Activated CD4-positive, alpha-beta memory T cell treated with anti-CD3 and anti-CD28 coated beads for 36 hours (primary cell): ENCODE measurements around the gene LGI4. TPM values are rescaled to one million over a fixed set of nuclear protein-coding genes. Genes with fewer than 3 reads are reported as not detected.

ENCODE experiments used
- CTCF ChIA-PET: fragments of 350-600 bp; sonication (Branson Sonifier 250); formaldehyde crosslinking; loops from one replicate; lab custom pipeline; 2021; ENCODE audit warnings: antibody characterized with exemption, inconsistent platforms; lab: Charles Lee
- POLR2A ChIA-PET: fragments of 350-600 bp; sonication (Branson Sonifier 250); formaldehyde crosslinking; loops from one replicate; lab custom pipeline; 2021; ENCODE audit warnings: antibody characterized with exemption; lab: Charles Lee
- DNase-seq: peaks from one replicate; pipeline ENCODE4 v3.0.0-alpha.2; 2020
- H3K27ac Mint-ChIP-seq: one replicate; pipeline ENCODE4 v1.8.0; 2021; ENCODE audit warnings: mixed read lengths
- H3K27me3 Mint-ChIP-seq: one replicate; pipeline ENCODE4 v1.8.0; 2021; ENCODE audit warnings: mixed read lengths
- H3K36me3 Mint-ChIP-seq: one replicate; pipeline ENCODE4 v1.8.0; 2021; ENCODE audit warnings: mixed read lengths
- H3K4me1 Mint-ChIP-seq: one replicate; pipeline ENCODE4 v1.8.0; 2021; ENCODE audit warnings: low read depth, mixed read lengths
- H3K4me3 Mint-ChIP-seq: one replicate; pipeline ENCODE4 v1.8.0; 2021; ENCODE audit warnings: mild to moderate bottlenecking, mixed read lengths
- H3K9me3 Mint-ChIP-seq: one replicate; pipeline ENCODE4 v1.8.0; 2021; ENCODE audit warnings: mixed read lengths
- intact Hi-C: fragments of 100-400 bp; cut with micrococcal nuclease; formaldehyde crosslinking; loops from one replicate; pipeline ENCODE4 v1.15.1; 2023
- total RNA-seq, 2 experiments: library from RNA; stranded (reverse); gene quantifications; one replicate each; pipeline ENCODE4 v1.2.3, GENCODE V29; 2021

Gene LGI4
- total RNA-seq, 2 experiments from 2014 or later: 0.50 to 0.51 TPM

GRCh38 chr19:35125749-35126623, 8.9 kb downstream of the LGI4 start:
- no peak overlapping the region for H3K27ac Mint-ChIP-seq

DNA sequence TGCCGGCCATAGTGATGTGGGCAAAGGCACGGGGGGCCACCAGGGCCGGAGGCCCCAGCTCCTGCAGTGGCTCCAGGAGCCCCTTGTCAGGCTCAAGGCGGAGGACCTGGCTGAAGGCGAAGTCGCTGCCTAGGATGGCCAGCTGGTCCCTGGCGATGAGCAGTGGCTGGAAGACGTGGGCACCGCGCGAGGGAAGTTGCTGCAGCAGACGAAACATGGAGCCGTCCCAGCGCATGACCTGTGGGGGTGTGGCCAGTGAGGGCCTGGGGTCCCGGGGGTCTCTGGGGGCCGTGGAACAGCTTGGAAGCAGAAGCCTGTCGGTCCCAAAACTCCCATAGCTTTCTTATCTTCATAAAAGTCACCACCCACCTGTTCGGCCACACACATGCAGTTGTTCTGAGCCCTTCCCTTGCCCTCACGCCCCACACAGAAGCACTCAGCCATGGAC, 9.6 kb downstream of the LGI4 start:
- POLR2A ChIA-PET: interaction anchor here (0.8 kb wide), 1 partner anchor 44 kb away, joined by 3 read pairs; no protein-coding TSS in a partner anchor
- peaks cover 15% of the 10 kb centered on the region for H3K4me1 Mint-ChIP-seq
- H3K27me3 Mint-ChIP-seq: no peaks in the 10 kb centered on the region
- H3K36me3 Mint-ChIP-seq: no peaks in the 10 kb centered on the region
- intact Hi-C loops: no loop called here
- CTCF ChIA-PET: interaction anchor here (1.1 to 4.2 kb wide), 5 partner anchors 10 to 81 kb away, joined by 3 to 29 read pairs (median 6); partner anchors contain the start of genes FXYD5 and LGI4
- H3K4me3 Mint-ChIP-seq: no peak overlapping the region
- no peak overlapping the region for H3K27ac Mint-ChIP-seq
- DNase-seq: no peak
- no peaks in the 10 kb centered on the region for H3K9me3 Mint-ChIP-seq

More at GRCh38 chr19:35125749-35126623, 8.9 kb downstream of the LGI4 start:
- H3K9me3 Mint-ChIP-seq: no peaks in the 10 kb centered on the region
- peaks cover 15% of the 10 kb centered on the region for H3K4me1 Mint-ChIP-seq
- no peaks in the 10 kb centered on the region for H3K36me3 Mint-ChIP-seq
- intact Hi-C loops: no loop called here
- DNase-seq: no peak
- ChIA-PET CTCF (interaction anchor here (1.6 to 4.2 kb wide), 4 partner anchors 9 to 59 kb away, joined by 3 to 29 read pairs (median 12); partner anchors contain the start of genes FXYD3 and LGI4), POLR2A (no interaction called here)
- H3K4me3 Mint-ChIP-seq: no peak overlapping the region
- H3K27me3 Mint-ChIP-seq: no peaks in the 10 kb centered on the region

DNA sequence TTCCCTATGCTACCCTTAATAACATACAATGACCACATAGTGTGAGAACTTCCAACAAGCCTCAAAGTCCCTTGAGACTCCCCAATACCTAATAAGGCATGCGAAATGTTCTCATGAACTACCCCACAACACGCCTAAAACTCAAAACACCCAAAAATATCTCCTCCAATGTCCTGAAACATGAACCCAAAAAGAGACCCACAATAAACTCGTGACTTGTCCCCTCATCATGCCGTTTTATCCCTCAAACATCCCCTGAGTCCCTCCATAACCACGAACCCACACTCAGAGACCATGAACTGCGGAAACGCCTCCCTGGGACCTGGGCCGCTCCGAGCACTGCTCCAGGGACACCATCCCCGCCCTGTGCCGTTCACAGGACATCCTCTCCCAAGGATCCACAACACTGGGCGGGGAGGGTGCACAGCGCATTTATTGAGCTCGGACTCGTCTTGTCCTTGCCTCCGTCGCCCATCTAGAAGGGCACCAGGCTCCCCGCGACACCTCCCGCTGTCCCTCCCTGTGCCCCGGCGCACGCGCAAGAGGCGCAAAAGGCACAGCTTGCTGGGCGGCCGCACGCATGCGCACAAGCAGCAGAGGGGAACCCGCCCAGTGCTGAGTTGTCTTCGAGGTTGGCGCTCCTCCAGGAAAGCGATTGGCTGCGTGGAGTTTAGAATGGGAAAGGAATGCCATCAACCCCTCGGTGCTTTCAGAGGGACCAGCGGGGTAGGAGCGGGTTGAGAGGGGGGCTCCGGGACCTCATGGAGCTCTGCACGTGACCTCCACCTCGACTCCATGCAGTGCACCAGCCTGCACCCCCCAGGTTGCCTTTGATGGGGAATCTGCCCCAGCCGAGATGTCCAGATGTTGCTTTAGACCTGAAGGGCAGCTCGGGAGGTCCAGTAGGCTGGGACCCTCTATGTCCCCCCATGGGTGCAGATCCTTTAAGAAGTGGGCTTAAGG, 10.5 kb downstream of the LGI4 start:
- Mint-ChIP-seq H3K4me1 (peaks cover 15% of the 10 kb centered on the region), H3K9me3 (no peaks in the 10 kb centered on the region), H3K27ac (peak overlapping the region; percentile 20), H3K36me3 (no peaks in the 10 kb centered on the region), H3K27me3 (no peaks in the 10 kb centered on the region), H3K4me3 (peak overlapping the region; percentile 71)
- ChIA-PET CTCF (interaction anchor here (0.7 to 4.2 kb wide), 8 partner anchors 9 to 97 kb away, joined by 3 to 29 read pairs (median 5); partner anchors contain the start of genes FXYD5 and LGI4), POLR2A (interaction anchor here (0.8 kb wide), 1 partner anchor 43 kb away, joined by 3 read pairs; no protein-coding TSS in a partner anchor)
- intact Hi-C loops: no loop called here
- DNase-seq: peak; percentile 92

- Mint-ChIP-seq H3K27ac (no peak overlapping the region), H3K27me3 (no peaks in the 10 kb centered on the region), H3K4me3 (peak overlapping the region; percentile 71), H3K9me3 (no peaks in the 10 kb centered on the region), H3K36me3 (no peaks in the 10 kb centered on the region), H3K4me1 (peaks cover 15% of the 10 kb centered on the region)
- intact Hi-C loops: no loop called here
- POLR2A ChIA-PET: no interaction called here
- CTCF ChIA-PET: interaction anchor here (1.0 to 2.9 kb wide), 3 partner anchors 20 to 79 kb away, joined by 4 to 11 read pairs (median 6); no protein-coding TSS in a partner anchor
- DNase-seq: no peak
Measured at GRCh38 chr19:35123573-35123972, 11.3 kb downstream of the LGI4 start.

DNA sequence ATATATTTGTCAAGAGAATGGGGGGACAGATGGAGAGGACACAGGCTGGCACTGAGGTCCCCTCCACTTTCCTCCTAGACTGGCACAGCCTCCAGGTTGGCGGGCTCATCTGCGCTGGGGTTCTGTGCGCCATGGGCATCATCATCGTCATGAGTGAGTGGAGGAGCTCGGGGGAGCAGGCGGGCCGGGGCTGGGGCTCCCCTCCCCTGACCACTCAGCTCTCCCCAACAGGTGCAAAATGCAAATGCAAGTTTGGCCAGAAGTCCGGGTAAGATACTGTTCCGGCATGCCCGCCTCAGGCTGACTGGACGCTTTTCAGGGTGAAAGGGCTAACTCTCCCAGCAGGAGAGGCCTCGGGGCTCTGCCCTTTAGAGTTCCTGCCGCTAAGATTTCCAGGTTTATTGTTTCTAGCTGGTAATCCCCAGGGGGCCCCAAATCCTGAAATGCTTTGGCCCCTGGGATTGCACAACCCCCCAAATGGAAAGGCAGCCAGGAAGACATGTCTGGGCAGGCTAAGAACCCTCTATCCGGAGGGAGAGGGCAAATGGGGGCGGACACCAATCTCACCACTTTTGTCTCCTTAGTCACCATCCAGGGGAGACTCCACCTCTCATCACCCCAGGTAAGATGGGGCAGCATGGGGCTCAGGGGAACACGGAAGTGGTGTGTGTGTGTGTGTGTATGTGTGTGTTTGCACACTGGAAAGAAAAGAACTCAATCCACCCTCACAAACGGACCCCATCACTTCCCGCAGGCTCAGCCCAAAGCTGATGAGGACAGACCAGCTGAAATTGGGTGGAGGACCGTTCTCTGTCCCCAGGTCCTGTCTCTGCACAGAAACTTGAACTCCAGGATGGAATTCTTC, 11.9 kb downstream of the LGI4 start:
- intact Hi-C loops: no loop called here
- Mint-ChIP-seq H3K4me1 (peaks cover 15% of the 10 kb centered on the region), H3K36me3 (no peaks in the 10 kb centered on the region), H3K27ac (no peak overlapping the region), H3K9me3 (no peaks in the 10 kb centered on the region), H3K4me3 (no peak overlapping the region), H3K27me3 (no peaks in the 10 kb centered on the region)
- CTCF ChIA-PET: interaction anchor here (1.4 to 2.9 kb wide), 2 partner anchors 56 to 79 kb away, joined by 4 to 11 read pairs; no protein-coding TSS in a partner anchor
- POLR2A ChIA-PET: no interaction called here
- DNase-seq: no peak

DNA sequence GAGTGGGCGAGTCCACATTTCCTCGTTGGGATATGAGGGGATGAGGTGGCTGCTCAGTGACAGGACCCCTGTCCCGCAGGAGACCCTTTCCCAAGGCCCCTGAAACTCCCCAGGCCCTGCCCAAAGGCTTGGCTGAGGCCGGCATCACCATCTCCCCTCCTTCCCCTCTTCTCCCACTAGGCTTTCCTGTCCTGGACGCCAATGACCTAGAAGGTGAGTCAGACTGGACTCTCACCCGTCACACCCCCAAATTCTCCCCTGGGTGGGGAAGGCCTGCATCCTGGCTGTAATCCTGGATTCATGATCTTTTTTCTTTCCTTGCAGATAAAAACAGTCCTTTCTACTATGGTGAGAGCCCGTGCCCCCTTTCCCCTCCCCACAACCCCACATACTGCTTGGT, 14.0 kb downstream of the LGI4 start:
- ChIA-PET CTCF (no interaction called here), POLR2A (no interaction called here)
- intact Hi-C loops: no loop called here
- H3K4me3 Mint-ChIP-seq: no peak overlapping the region
- H3K27me3 Mint-ChIP-seq: no peaks in the 10 kb centered on the region
- no peak overlapping the region for H3K27ac Mint-ChIP-seq
- DNase-seq: no peak
- no peaks in the 10 kb centered on the region for H3K36me3 Mint-ChIP-seq
- peaks cover 15% of the 10 kb centered on the region for H3K4me1 Mint-ChIP-seq
- no peaks in the 10 kb centered on the region for H3K9me3 Mint-ChIP-seq

DNA sequence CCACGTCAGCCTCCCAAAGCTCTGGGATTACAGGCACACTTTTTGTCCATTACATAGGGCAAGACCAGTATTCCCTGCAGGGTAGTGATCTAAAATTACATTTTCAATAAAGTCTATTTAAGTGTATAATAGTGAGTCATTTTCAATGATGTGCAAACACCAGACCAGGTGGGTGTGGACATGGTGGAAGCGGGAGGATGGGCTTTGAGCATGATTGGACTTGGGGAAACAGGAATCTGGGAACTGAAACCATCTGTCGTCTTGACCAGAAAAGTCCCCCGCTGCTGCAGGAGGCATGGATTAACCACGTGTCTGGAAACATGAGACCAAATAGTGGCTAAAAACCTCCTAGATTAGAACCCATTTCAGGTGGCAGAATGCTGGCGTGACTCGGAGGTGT, 14.4 kb downstream of the LGI4 start:
- Mint-ChIP-seq H3K4me1 (peaks cover 15% of the 10 kb centered on the region), H3K36me3 (no peaks in the 10 kb centered on the region), H3K27me3 (no peaks in the 10 kb centered on the region), H3K4me3 (no peak overlapping the region), H3K9me3 (no peaks in the 10 kb centered on the region), H3K27ac (no peak overlapping the region)
- no peak for DNase-seq
- intact Hi-C loops: no loop called here
- CTCF ChIA-PET: no interaction called here
- POLR2A ChIA-PET: no interaction called here

DNA sequence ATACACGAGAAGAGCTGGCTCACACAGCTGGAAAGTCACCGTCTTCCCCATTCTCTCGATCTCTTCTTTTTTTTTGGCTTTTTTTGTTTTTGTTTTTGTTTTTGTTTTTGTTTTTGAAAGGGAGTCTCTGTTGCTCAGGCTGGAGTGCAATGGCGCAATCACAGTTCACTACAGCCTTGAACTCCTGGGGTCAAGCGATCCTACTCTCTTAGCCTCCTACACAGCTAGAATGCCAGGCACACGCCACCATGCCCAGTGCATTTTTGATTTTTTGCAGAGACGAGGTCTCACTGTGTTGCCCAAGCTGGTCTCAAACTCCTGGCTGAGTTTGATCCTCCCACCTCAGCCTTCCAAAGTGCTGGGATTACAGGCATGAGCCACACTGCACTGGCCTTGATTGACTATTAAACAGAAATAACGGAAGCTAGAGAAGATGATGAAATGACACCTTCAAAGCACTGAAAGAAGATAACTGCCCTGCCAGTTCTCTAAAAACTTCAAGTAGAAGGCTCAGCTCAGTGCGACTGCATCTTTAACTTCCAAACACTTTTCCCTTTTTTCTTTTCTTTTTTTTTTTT, 15.2 kb downstream of the LGI4 start:
- intact Hi-C loops: no loop called here
- Mint-ChIP-seq H3K36me3 (no peaks in the 10 kb centered on the region), H3K27ac (no peak overlapping the region), H3K27me3 (no peaks in the 10 kb centered on the region), H3K9me3 (no peaks in the 10 kb centered on the region), H3K4me1 (peaks cover 12% of the 10 kb centered on the region), H3K4me3 (no peak overlapping the region)
- CTCF ChIA-PET: no interaction called here
- no peak for DNase-seq
- POLR2A ChIA-PET: no interaction called here

GRCh38 chr19:35119091-35119490, 15.8 kb downstream of the LGI4 start:
- CTCF ChIA-PET: no interaction called here
- POLR2A ChIA-PET: no interaction called here
- no peaks in the 10 kb centered on the region for H3K9me3 Mint-ChIP-seq
- intact Hi-C loops: no loop called here
- H3K36me3 Mint-ChIP-seq: no peaks in the 10 kb centered on the region
- no peak overlapping the region for H3K4me3 Mint-ChIP-seq
- no peak for DNase-seq
- no peak overlapping the region for H3K27ac Mint-ChIP-seq
- H3K4me1 Mint-ChIP-seq: peaks cover 9% of the 10 kb centered on the region
- no peaks in the 10 kb centered on the region for H3K27me3 Mint-ChIP-seq

DNA sequence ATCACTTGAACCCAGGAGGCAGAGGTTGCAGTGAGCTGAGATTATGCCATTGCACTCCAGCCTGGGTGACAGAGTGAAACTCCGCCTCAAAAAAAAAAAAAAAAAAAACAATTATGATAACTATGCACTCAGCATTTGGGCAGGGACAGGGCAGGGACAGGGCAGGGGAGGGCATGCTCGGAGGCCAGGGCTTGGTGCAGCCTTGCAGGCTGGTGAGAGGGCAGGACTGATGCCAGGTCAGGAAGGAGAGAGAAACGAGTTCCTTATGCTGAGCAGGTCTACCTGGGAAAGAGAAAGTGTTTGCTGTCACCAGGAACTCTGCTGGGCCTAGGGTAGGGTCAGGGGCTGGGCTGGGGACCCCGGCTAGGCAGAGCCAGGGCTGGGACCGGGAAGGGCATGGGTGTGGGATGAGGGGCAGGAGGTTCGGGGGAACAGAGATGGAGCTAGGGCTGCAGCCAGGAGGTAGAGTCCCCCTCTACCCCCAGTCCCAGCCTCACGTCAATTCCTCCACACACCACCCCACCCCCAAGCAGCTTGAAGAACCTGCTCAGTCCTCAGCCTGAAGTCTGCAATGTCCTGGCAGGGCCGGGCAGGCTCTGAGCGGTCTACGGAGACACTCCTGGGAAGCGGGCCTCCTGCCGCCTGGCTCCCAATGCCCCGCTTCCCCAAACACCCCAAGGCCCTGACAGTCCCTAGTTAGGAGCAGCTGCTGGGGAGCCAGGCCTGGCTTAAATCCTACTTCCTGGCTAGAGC, 16.4 kb downstream of the LGI4 start:
- peaks cover 3% of the 10 kb centered on the region for H3K4me1 Mint-ChIP-seq
- ChIA-PET POLR2A (no interaction called here), CTCF (no interaction called here)
- H3K36me3 Mint-ChIP-seq: no peaks in the 10 kb centered on the region
- H3K27ac Mint-ChIP-seq: no peak overlapping the region
- no peak for DNase-seq
- intact Hi-C loops: no loop called here
- no peaks in the 10 kb centered on the region for H3K27me3 Mint-ChIP-seq
- H3K4me3 Mint-ChIP-seq: no peak overlapping the region
- H3K9me3 Mint-ChIP-seq: no peaks in the 10 kb centered on the region
